Peyer's patch (tissue), 4 donors: ENCODE measurements around the gene DIS3L2.

Experiments used
- POLR2A ChIP-seq, 2 donors: fragments of 450-650 bp; IDR thresholded peaks; one replicate each; pipeline ENCODE4 v1.5.1; 2017; ENCODE audit warnings: antibody characterized with exemption in 2 of 2, mild to moderate bottlenecking in 2 of 2, moderate library complexity in 2 of 2
- TF ChIP-seq, protein P1 (sequence below), 6 experiments: fragments of 450-650 bp in 4 of 6; fragments of 200-600 bp in 2 of 6; sonication (generic) in 1 of 6; IDR thresholded peaks; one replicate each; pipeline ENCODE4 v1.5.1; 2017 to 2019; ENCODE audit warnings: antibody characterized with exemption in 6 of 6, mild to moderate bottlenecking in 3 of 6, moderate library complexity in 1 of 6

DNA sequence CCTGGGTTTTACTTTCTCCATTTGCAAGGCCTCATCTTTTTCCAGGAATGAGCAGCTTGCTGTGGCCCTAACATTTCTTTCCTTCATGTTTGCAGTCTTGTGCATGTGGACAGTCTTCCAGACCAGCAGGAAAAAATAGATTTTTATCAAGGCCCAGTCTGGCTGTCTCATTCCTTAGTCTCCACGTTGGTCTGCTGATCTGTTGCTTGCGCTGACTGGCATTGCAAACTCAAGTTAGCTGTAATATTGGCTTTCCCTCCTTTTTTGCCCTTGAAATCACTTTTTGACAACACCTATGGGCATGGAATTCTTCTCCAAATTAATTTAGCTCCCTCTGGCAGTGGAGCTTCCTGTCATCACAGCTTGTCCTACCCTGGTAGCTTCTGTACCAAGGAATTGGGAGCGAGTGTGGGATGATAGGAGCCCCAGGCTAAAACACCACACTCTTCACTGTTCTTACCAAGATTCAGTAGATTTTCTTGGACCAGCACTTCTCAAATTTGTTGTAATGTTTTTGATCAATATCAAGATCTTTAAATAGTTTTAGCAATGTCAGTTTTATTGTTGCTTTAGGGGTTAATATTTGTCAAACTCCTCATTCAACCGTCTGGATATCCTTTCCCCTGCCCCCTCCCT is 48.2 kb downstream of the DIS3L2 start:
- TF ChIP-seq, protein P1, sequence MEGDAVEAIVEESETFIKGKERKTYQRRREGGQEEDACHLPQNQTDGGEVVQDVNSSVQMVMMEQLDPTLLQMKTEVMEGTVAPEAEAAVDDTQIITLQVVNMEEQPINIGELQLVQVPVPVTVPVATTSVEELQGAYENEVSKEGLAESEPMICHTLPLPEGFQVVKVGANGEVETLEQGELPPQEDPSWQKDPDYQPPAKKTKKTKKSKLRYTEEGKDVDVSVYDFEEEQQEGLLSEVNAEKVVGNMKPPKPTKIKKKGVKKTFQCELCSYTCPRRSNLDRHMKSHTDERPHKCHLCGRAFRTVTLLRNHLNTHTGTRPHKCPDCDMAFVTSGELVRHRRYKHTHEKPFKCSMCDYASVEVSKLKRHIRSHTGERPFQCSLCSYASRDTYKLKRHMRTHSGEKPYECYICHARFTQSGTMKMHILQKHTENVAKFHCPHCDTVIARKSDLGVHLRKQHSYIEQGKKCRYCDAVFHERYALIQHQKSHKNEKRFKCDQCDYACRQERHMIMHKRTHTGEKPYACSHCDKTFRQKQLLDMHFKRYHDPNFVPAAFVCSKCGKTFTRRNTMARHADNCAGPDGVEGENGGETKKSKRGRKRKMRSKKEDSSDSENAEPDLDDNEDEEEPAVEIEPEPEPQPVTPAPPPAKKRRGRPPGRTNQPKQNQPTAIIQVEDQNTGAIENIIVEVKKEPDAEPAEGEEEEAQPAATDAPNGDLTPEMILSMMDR (IDR thresholded peaks at IDR 0.05): no peak
- no peak for TF ChIP-seq POLR2A (IDR thresholded peaks at IDR 0.05)
